ENCODE data around the gene CDH4.

GRCh38 chr20:61516346-61517208, 264.5 kb downstream of the CDH4 start:
- TF ChIP-seq, protein P1, sequence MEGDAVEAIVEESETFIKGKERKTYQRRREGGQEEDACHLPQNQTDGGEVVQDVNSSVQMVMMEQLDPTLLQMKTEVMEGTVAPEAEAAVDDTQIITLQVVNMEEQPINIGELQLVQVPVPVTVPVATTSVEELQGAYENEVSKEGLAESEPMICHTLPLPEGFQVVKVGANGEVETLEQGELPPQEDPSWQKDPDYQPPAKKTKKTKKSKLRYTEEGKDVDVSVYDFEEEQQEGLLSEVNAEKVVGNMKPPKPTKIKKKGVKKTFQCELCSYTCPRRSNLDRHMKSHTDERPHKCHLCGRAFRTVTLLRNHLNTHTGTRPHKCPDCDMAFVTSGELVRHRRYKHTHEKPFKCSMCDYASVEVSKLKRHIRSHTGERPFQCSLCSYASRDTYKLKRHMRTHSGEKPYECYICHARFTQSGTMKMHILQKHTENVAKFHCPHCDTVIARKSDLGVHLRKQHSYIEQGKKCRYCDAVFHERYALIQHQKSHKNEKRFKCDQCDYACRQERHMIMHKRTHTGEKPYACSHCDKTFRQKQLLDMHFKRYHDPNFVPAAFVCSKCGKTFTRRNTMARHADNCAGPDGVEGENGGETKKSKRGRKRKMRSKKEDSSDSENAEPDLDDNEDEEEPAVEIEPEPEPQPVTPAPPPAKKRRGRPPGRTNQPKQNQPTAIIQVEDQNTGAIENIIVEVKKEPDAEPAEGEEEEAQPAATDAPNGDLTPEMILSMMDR (IDR thresholded peaks at IDR 0.05) = no peak
- no peak for TF ChIP-seq POLR2A (IDR thresholded peaks at IDR 0.05)
- TF ChIP-seq EP300 (IDR thresholded peaks at IDR 0.05) = no peak

Measured in ovary (tissue), 3 donors.